GM18502 (cell line): ENCODE data around the gene SCYGR1.
"Not testable (repeated sequence)": the region's sequence is repeated elsewhere in the genome, so short reads cannot be mapped to it uniquely, and the experiment has no call there.

Experiments
- ATAC-seq: cut with Tn5 transposase; IDR thresholded peaks from one replicate; pipeline ENCODE4 v1.9.1; 2021; ENCODE audit warnings: mild to moderate bottlenecking; ENCODE audit not compliant: unreplicated experiment, poor library complexity

Gene SCYGR1

DNA sequence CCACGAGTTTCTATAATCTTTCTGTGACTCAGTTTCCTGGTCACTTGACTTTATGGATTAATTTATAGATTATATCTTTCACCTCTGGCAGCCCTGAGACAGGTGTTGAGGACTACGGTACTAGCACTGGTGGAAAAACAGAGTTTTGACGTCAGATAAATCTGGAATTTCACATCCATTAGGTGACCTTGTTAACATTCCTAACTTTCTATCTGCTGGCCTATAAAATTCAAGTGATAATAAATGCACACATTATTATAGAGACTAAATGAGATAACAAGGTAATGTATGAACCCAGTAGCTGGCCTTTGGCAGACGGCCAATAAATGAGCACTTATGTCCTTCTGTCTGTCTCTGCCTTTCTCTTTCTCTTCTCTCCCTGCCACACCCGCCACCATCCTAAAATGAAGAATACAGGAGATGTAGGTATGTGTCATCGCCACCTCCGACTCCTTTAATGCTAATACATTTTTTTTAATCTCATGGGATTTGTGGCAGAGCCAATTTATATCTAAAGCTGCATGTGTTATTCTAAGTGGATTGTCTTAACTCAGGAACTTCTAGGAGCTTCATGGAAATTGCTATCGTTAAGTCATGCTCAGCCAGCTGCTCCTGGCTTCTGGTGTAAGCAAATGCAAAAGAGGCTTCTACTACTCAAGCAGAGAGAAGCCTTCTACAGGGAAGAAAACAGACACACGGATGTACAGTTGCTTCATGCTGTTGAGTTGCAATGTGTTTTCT, 10.9 kb downstream of the SCYGR1 start:
- ATAC-seq: no peak

DNA sequence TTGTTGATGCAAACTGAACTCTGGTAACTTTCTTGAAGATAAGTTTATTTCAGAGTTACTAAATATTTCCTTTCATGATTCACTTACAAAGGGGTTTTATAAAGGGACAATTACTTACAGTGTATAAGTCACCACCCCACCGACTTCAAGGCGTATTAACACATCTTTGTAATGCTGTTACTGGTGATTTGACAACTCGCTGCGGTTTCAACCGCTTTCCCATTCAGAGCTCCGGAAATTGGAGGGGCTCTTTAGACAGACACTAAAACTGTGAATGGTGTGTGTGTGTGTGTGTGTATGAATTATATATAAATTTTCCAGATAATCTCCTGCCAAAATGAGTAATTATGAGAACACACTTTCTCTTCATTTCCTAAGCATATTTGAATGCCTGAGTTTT, 13.6 kb downstream of the SCYGR1 start:
- no peak for ATAC-seq

- no peak for ATAC-seq
These were observed 14.4 kb downstream of the SCYGR1 start for GRCh38 chr2:227373389-227373788.

- no peak for ATAC-seq
These were observed 16.9 kb downstream of the SCYGR1 start for GRCh38 chr2:227370791-227371312.

DNA sequence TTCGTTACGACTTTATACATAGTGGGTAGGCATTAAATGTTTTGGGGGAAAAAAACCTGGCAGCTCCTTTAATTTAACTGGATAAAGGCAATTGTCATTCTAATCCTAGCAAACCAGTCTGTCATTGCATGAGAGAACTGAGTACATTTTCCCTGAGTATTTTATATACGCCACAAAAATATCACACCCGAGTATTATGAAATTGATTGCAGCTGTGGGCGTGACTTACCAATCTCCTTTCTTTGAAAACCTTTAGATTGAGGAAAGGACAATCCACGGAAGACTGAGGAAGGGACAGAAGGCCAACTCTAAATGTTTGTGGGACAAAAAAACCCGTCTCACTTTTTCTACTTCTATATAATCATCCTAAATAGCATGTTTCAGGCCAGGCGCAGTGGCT, 17.7 kb downstream of the SCYGR1 start:
- no peak for ATAC-seq

- no peak for ATAC-seq
These were observed 19.2 kb downstream of the SCYGR1 start for GRCh38 chr2:227368574-227368973.

DNA sequence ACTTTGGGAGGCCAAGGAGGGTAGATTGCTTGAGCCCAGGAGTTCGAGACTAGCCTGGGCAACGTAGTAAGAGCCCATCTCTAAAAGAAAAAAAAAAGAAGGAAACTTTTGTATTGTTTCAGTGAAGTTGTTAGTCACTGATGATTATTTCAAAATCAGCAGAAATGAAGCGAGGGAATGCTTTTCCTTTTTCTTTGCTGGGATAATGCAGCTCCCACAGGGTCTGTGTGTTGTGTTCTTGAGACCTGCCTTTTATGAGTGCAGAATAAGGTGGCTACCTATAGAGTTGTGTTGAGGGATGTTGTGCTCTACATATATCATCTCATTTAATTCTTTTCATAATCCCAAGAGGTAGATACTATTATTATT, 20.3 kb downstream of the SCYGR1 start:
- no peak for ATAC-seq

GRCh38 chr2:227366769-227367426, 20.9 kb downstream of the SCYGR1 start:
- no peak for ATAC-seq

DNA sequence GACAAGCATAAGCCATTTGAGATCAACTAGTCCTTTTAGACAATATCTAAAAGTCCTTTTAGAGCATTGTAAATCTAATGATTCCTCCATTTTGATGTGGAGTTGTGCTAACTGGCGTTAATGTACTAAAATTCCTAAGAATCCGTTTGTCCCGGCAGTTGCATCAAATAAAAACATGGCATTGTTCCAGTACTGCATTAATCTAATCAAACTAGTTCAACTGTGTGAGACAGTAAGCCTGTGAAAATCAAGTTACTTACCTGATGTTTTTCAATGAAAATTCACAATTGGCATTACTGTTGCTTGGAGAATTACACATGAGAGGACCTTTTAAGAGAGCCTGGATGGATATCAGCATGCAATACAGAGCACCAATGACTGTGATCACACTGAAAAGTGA, 21.9 kb downstream of the SCYGR1 start:
- no peak for ATAC-seq

DNA sequence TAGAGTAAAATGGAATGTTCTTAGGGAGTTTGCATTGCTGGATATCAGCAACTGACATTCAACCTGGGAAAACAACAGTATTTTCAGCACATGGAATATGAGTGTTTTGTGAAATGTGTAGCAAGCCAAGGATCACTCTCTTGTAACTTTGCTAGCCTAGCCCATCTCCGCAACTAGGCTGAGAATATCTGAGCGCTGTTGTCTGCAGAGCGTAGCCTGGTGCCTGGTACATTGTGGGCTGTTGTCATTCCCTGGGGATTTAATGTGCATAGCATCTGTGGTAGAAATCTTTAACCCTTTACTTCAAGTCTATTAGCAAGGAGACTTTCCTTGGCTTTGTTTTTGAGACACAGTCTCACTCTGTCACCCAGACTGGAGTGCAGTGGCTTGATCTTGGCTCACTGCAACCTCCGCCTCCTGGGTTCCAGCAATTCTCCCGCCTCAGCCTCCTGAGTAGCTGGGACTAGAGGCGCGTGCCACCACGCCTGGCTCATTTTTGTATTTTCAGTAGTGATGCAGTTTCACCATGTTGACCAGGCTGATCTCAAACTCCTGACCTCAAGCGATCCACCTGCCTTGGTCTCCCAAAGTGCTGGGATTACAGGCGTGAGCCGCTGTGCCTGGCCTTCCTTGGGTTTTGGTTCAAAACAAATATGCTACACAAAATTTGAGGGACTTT, 23.0 kb downstream of the SCYGR1 start:
- not testable (repeated sequence) for ATAC-seq

DNA sequence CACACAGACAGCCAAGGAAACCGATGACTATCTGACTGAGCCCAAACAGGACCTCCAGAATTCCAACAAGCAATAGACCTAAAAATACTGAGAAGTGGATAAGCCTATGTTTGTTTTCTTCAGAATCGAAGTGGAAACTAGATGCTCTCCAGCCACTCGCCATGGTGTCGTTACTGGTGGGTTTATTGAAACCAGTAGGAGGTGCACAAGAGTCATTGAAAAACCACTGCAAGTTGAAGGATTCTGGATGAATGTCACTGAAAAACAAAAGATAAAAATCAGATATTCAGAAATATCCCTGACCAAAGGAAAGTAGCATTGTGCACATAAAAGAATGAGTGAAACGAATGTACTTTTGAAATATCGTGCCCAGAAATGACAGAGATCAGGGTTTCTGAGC, 24.0 kb downstream of the SCYGR1 start:
- ATAC-seq: no peak

DNA sequence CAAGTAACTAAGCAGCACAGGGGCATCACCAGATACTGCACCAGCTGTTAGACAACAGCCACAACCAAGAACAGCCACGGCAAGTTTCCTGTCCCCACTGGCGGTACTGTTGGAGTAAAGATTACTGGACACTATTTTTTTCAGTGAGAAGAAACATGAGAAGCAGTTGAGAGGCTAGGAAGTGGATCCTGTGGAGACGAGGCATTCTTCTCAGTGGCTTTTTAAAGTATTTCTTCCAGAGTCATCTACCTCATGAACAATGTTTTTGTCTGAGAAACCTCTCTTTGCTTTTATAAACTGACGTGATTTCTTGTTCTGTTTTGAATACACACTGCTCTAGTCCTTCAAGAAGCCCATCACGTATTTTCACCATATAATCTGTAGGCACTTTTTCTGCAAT, 27.4 kb downstream of the SCYGR1 start:
- ATAC-seq: no peak

DNA sequence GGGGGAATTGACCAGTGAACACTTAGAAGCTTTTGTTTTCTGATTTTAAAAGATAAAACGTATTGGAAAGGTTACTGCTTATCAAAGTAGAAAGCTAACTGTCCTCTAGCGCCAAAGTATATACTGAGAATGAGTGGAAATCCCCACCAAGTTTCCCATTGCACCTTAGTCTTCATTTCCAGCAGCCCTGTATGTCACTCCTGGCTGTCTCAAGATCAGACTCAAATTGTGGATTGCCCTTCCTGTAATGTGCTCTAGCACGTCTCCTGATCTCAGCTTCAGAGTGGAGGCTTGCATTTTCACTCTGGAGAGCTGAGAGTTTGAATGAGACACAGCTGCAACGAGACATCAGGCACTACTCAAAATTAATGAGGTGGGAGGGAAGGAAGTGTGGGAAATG, 36.1 kb downstream of the SCYGR1 start:
- peak; percentile 88 for ATAC-seq

DNA sequence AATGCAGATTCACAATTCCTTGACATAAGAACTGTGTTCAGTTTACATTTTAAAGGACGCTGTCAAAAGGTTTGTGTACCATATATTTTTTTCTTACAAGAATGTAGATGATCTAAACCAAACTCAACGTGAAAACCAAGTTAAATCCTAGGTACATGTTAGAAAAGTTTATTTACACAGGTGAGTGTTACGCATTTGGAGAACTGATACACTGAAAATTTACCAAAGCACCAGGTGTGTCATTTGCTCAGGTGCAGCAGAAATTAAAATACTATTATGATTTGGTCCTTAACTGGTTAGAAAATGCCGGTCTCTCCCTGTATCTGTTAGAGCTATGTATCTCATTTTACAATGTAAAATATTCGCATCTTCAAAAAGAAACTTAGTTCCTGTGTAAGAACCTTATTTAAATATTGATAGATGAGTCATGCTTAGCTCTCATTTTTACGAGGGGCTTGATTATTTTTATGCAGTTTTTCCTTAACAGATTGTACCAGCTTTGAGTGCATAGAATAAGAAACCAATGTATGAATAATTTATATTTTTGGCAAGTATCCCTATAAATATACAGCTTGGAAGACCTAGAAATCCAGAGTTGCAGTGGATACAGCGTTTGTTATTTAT, 37.6 kb downstream of the SCYGR1 start:
- no peak for ATAC-seq

- no peak for ATAC-seq
These were observed 39.4 kb downstream of the SCYGR1 start for GRCh38 chr2:227348324-227348723.

DNA sequence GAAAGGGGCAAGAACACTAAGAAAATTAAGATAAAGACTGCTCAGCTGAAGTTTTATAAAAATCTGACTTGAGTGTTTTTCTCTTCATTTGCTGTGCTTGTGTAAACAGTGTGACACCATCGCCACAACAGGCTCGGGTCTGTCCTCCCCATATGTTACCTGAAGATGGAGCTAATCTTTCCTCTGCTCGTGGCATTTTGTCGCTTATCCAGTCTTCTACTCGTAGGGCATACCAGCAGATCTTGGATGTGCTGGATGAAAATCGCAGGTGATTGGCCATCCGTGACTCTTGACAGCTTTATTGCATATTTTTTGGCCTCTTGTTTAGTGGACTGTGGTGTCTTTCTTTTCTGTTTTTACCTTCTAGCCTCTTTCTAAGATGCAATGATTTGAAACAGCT, 40.6 kb downstream of the SCYGR1 start:
- ATAC-seq: no peak

- ATAC-seq: no peak
These were observed 43.5 kb downstream of the SCYGR1 start for GRCh38 chr2:227344231-227344630.

DNA sequence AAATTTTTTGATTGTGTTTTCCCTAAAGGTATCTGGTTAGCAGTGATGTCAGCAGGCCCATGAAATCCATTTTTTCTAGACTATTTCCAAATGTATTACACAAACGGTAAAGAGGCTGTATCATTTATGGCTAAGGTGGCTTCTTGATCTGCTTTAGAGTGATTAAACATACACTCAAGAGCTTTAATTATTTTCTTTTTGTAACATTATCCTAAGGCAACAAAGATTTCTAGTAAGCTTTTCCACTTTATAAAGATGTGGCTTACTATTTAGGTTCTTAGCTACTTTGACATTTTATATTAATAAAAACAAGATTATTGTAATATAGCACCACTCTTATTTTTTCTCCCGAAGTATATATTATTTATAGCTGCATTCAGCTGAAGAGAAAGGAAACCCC, 46.2 kb downstream of the SCYGR1 start:
- no peak for ATAC-seq

- no peak for ATAC-seq
These were observed 47.6 kb downstream of the SCYGR1 start for GRCh38 chr2:227340106-227340505.

DNA sequence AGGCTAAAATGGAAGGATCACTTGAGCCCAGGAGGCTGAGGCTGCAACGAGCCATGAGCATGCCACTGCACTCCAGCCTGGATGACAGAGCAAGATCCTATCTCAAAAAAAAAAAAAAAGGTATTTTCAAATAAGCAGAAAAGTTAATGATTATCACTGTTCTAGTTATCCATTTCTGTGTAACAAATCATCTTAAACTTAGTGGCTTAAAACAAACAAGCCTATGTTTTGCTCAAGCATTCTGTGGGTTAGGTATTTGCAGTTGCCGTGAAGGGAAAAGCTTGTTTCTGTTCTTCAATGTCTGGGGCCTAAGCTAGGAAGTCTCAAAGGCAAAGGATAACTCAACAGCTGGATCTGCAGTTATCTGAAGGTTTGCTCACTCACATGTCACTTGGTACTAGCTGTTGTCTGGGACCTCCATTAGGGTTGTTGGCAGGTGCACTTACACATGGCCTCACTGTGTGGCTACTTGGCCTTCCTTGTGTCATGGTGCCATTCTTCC, 48.6 kb downstream of the SCYGR1 start:
- no peak for ATAC-seq
